HG02885 (cell line): ENCODE measurements around the gene SORCS2.

Source experiments
- ATAC-seq: cut with Tn5 transposase; IDR thresholded peaks from one replicate; pipeline ENCODE4 v1.9.1; 2021; ENCODE audit warnings: mild to moderate bottlenecking; ENCODE audit not compliant: unreplicated experiment, poor library complexity

SORCS2 gene

DNA sequence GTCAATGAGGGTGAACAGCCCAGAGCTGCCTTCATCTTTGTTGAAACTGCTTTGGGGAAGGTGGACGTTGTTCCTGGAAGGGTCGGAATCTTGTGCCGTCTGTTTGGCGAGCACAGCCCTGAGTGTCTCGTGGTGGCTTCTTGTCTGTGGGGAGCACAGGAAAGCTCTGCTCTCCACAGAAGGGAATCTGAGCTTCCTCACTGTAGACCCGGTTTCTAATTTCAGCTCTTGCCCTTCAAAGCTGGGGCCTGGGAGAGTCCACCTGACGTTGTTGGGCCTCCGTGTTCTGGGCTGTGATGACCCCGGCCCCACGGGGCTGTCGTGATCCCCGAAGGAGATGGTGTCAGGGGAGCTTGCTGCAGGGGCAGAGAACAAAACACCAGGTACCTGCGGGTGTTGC is 47.5 kb downstream of the SORCS2 start:
- no peak for ATAC-seq

DNA sequence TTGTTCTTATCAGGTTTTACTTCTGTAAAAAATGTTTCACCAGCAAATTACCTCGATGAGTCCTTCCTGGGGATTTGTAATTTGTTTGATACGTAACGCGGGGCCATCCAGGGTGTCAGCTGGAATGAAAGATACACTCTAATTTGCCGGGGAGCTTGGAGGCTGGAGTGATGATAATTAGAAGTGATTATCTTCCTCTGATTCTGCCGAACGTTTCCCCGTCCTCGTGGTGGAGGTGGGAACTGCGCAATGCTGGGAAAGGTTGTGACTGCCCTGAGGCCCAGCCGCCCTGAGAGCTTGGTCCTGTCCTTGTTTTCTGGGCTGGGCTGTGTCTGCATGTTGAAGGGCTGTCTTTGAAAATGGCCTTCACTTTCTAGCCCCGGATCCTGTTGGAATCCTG is 48.0 kb downstream of the SORCS2 start:
- ATAC-seq: no peak

DNA sequence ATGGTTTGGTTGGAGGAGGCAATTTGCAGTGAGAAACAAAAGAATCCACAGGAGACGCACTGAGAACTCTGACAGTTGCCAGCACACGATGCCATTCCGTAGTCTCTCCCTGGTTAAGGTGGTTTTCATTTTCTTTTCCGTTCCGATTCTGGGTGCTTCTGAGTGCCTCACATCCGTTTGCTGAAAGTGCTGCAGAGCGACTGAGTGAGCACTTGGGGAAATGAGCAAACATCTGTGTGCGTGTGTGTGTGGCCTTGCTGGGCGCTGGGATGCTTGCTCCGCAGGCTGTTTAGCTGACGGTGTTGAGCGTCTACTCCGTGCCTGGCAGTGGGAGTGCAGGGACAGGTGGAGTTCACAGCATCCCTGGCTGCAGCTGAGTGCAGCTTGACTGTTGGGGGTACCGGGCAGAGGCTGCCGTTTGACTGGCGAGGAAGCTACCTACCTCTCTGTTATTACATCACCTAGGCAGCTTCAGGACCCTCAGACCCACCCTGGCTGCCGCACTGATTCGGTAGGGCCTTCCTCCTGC is 49.3 kb downstream of the SORCS2 start:
- ATAC-seq: no peak

DNA sequence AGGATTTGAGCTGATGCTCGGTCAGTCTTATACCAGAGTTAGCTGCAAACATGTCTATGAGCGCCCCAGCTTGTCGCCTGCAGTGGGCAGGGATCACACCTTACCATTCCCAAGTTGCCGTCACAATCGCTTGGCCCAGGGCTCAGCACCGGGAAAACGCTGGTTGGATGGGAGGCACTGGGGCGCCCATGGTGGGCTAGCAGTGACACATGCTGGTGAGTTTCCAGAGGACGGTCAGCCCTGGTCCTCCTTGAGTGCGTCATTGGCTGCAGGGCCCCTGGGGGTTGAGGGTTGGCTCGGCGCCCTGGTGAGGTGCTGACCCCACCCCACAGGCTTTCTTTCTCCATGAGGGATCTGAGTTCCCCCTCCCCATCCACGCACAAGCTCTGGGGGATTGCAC is 50.4 kb downstream of the SORCS2 start:
- no peak for ATAC-seq

DNA sequence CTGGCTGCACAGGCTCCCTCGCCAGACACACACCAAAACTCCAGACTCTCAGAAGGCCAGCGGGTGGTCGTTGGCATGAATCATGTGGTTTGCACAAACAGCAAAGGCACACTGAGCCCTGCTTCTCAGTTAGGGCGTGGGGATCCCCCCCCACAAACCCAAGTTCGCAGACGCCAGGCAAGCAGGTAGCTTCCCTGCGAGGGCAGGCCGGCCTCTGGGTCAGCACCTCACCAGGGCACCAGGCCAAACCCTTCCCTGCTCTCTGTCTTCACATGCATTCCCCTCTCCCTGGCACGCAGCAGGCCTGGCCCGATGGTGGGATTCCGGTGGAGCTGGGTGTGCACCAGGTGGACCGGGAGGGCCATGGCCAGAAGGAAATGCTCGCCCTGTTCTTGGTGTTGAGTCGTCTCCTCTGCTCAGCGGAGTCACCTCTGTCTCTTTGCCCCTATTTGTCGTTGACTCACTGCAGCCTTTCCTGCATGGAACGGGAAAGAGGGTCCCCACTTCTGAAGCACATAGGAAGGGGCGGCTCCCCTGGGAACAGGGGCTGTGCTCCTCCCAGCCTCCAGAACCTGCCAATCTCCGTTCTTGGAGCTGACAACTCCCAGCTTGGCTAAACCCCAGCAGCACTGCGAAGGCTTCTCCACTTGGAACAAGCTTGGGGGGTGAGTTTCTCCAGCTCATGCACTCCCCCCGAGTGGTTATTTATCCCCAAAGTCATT is 51.4 kb downstream of the SORCS2 start:
- no peak for ATAC-seq

DNA sequence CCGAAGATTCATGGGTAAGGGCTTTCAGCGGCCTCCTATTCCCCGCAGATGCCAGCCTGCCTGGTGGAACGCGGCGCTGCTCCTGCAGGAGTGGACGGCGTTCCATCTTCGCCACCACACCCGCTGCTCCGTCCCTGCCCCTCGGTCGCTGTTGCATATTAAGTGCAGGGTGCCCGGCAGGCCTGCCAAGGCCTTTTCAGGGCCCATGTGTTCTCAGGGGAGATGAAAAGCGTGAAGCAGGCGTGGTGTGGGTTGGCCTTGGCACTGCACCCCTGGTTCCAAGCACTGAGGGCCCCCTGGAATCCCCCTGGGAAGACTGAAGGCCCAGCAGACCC is 52.0 kb downstream of the SORCS2 start:
- no peak for ATAC-seq

DNA sequence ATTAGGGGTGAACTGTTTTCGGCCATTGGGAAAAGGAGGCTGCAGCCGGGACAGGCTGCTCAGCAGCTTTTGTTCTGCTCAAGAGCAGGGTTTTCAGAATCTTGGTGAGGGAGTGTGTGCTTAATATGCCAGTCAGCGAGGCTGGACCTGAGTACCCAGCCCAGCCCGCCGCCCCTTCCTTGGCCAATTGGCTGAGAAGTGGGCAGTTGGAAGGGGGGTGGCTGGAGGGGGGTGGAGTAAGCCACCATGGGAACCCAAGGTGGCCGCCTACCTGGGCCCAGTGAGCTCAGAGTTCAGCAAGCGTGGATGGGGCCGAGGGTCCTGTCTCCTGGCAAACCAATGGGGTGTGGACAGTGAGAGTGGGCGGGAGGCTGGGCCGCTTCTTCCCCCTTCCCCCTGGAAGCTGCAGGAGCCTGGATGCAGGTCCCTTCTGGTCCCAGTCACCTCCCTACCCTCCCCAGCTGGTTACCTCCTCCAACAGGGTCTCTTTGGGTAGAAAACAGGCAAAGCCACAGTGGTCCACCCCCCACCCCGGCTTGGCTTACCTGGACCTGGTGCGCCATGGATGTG is 52.5 kb downstream of the SORCS2 start:
- ATAC-seq: no peak

DNA sequence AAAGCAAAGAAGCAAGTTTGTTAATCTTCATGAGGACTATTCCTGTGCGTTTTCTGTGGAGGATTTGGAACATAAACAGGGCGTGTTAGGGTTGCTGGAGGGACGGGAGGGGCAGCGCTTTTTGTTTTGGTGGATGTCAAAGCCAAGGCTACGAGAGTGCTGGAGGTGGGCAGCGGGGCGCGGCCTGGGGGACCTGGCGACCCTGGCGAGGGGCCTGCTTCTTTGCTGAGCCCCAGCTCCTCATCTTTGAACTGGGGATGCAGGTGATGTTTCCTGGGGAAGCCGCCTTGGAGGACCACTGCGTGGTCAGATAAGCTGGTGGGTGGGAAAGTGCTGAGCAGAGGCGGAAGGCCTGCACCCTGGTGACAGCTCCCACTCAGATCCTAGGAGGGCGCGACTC is 55.2 kb downstream of the SORCS2 start:
- no peak for ATAC-seq

DNA sequence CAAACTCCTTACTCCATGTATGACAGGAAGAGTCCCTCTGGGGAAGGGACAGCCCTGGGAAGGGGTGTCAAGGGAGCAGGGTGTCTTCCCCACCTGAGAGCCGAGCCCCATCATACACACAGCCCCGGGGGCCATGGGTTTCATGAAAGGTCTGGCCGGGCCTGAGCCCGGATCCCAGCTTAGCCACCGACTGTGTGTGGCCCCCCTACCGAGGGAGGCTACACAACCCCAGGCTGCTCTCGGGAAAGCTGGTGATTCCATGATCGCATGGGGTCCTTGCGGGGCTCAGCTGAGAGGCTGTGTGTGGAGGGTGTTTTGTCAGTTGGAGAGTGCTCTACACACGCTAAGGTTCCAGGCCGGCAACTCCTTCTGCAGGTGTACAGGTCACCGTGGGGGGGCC is 55.6 kb downstream of the SORCS2 start:
- ATAC-seq: no peak

DNA sequence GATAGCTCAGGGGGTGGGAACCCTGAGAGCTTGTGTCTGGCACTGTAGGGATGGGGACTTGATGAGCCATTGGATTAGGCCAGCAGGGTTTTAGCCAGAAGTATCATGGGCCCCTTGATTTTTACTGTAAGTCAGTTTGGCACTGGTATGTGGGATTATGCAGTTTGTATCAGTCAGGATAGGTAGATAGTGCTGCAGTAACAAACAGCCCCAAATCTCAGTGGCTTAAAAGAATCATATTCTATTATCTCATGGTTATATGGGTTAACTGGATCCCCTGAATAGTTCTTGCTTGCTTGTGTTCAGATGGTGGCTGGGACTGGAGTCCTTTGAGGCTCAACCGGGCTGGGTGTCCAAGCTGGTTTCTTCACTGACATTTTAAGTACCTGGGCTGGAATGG is 56.5 kb downstream of the SORCS2 start:
- ATAC-seq: no peak

DNA sequence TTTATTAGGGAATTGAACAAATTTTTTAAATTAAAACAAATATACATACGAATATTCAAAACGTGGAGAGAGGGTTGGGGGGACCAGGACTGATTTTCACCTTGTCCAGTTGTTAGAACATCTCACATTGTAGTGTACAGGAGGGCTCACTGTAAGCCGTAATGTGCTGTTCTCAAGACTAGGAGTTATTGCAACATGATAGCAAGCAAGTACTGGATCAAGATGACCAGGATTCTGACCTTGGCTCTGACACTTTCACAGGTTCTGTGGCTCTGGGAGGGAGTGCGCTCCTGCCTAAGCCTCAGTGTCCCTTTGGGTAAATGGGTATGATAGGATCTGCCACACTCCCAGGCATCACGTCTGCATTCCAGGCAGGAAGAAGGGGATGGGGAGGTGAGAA is 59.0 kb downstream of the SORCS2 start:
- ATAC-seq: no peak

DNA sequence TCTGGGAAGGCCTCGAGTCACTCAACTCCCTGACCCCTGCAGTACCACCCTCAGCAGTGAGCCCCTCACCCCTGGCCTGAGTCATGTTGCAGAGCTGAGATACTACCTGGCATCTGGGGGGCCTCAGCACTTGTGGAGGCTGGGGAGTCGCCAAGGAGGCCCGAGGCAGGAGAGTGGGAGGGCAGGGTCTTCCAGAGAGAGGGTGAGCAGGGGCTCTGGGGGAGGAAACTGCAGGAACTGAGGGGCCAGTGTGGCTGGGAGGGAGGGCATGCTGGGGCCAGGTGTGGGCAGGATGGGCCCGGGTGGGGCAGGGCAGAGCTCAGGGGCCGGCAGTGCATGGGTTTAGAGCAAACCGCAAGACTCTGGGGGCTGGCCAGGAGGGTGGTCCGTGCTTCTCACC is 59.7 kb downstream of the SORCS2 start:
- ATAC-seq: no peak

DNA sequence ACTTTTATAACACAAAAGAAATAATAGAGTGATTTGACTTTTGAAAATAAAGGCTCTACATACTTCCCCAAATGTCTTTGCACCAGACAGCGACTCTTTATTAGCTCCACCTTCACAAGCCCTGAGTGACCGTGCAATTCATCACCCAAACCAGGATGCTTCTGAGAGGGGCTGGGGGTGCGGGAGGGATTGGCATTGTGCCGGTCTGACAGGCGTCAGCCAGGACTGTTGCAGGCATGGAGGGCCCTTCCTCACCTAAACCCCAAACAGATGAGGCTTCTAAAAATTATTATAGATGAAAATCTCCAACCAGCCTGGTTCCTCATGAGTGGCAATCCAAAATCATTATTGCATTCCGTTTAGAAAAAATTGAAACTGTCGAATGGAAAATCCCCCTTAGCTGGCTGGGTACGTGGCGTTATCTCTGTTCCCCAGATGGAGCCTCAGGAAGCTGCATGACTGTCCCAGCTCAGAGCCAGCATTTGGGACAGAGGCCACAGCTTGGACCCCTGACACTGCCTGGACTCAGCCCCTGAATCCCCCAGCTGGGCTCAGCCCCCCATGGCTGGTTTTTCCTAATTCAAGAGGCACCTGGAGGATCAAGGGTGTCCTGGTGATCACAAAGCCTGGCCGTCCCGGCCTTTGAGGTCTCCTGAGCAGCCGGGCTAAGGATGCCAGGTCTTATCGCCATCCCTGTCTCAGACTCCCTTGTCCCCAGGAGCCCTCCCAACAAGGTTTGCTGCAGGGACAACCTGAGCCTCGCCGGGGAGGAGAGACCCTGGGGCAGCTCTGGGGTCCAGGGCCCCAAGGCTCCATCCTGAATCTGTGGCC is 60.4 kb downstream of the SORCS2 start:
- no peak for ATAC-seq

DNA sequence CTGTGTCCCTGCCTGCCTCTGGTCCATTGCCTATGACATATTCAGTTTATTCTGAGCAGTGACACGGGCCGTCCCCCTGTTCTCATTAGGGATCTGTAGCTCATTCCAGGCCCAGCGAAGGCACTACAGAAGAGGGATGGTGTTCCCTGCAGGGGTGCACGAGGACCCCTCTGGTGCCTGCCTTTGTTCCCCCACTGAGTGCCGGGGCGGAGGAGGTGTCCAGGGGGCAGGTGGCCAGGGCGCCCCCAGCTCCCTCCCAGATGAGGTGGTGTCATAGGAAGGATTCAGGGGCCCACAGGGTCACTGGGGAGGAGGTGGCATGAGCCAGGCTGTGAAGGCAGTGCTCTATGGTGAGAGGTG is 61.0 kb downstream of the SORCS2 start:
- ATAC-seq: no peak

DNA sequence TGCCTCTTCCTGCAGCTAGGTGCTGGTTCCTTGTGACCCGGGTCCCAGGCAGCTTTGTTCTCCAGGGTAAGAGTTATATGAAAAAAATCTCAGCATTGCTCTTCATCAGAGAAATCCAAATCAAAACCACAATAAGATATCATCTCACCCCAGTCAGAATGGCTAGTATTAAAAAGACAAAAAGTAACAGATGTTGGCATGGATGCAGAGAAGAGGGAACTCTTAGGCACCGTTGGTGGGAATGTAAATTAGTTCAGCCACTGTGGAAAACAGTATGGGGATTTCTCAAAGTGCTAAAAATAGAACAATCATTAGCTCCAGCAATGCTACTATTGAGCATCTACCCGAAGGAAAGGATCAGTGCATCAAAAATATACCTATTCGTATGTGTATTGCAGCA is 61.5 kb downstream of the SORCS2 start:
- no peak for ATAC-seq

DNA sequence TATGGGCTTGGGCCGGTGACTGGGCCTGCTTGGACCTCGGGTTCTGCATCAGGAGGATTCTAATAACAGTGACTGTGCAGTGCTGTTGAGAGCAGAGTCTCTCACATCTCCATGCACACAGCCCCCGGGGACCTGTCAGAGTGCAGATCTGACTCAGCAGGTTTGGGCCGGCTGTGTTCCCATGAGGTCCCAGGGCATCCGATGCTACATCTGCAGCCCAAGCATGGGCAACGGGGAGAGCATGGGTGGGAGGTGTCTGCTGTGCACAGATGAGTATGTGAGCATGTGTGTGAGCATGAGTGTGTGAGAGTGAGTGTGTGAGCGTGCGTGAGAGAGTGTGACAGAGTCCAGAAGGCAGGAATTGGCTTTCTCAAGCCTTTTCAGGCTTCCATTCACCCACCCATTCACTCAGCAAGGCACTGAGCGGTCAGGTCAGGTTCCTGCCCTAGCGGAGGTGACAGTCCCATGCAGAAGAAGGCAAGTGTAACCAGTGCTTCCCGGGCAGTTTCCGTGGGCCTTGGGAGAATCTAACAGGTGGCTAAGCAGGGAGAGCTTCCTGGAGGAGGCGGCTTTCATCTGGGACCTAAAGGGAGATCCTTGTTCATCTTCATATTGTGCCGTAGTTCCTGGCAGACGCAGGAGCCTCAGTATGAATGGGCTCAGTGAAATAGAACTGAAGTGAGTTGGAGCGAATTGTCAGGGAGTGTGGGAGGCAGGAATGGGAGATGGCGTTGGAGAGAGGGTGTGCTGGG is 62.6 kb downstream of the SORCS2 start:
- ATAC-seq: peak; percentile 95

DNA sequence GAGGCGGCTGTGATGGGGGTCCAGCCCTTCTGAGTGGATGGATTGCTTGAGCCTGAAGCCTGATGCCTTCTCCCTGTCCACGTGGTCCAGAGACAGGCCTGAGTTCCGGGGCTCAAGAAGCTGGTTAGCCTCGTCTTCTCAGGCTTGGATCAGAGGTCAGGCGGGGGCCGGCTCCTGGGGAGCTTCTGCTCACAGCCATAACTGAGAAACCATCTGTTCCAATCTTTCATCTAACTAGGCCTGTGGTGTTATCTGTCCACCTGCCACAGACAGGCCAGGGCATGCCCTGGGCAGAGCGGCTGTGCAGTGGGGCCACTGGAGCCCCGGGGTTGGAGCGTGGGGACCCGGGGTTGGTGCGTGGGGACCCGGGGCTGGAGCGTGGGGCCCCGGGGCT is 63.1 kb downstream of the SORCS2 start:
- no peak for ATAC-seq

DNA sequence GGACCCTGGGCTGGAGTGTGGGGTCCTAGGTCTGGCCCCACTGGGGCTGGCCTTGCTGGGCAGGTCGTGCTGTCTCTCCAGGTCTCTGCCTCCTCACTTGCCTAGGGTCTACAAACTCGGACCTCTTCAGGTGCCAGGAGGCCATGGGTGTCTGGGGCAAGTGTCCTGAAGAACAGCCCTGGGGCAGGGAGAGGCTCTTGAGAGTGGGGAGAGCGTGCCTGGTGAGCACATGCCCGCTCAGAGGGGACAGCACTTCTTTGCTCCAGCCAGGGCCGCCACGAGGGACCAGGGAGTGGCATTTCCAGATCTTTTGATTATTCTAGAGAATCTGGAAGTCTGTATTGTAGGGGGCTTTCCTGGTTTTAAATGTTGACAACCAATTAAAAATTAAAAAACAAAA is 63.7 kb downstream of the SORCS2 start:
- ATAC-seq: no peak

DNA sequence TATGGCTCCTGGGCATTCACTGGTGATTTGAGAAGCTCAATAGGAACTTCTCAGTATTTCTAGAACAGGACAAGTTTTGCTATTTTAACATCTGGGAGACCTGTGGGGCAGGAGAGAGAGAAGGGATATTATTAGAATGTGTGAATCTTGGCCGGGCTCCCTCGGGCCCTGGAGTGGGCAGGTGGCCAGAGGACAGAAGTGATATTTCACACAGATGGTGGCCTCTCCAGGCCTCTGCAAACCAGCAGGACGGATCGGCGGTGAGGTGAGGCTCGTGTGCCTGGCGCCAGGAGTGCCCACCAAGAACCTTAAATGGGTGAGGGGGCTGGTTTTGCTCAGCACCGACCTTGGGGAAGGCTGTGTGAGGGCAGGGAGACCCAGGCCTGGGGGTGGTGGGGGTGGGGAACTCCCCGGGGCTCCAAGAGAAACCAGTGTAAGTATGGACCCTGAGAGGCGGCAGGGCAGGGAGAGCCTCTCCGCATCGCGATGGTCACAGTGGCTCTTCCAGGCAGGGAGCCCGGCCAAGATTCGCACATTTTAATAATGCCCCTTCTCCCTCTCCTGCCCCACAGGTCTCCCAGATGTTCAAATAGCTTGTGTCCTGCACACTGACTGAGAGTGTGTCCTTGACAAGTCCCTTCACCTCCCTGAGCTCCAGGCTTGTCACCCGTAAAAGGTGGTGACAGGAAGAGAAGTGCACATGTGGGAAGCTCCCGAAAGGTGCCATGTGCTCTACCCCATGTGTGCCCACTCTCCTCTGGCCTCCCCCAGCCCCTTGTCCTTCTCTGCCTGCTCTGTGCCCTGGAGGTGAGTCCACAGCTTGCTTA is 64.9 kb downstream of the SORCS2 start:
- no peak for ATAC-seq

DNA sequence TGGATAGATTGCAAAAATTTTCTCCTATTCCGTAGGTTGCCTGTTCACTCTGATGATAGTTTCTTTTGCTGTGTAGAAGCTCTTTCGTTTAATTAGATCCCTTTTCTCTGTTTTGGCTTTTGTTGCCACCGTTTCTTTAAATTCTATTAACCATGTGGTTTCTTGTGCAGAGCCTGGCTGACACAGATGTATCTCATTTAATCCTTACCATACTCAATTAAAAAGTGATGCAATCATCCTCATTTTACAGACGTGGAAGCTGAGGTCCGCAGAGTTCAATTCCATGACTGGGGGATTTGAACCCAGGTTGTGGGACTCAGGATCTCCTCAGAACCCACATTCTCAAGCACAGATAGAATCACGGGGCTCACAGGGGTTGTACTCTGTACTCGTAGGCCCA is 66.7 kb downstream of the SORCS2 start:
- no peak for ATAC-seq
